ENCODE results near the gene RASGRP1.

The RASGRP1 gene

GRCh38 chr15:38565287-38565670 lies 665 bp upstream of the RASGRP1 start:
- DNase-seq, result no peak

DNA sequence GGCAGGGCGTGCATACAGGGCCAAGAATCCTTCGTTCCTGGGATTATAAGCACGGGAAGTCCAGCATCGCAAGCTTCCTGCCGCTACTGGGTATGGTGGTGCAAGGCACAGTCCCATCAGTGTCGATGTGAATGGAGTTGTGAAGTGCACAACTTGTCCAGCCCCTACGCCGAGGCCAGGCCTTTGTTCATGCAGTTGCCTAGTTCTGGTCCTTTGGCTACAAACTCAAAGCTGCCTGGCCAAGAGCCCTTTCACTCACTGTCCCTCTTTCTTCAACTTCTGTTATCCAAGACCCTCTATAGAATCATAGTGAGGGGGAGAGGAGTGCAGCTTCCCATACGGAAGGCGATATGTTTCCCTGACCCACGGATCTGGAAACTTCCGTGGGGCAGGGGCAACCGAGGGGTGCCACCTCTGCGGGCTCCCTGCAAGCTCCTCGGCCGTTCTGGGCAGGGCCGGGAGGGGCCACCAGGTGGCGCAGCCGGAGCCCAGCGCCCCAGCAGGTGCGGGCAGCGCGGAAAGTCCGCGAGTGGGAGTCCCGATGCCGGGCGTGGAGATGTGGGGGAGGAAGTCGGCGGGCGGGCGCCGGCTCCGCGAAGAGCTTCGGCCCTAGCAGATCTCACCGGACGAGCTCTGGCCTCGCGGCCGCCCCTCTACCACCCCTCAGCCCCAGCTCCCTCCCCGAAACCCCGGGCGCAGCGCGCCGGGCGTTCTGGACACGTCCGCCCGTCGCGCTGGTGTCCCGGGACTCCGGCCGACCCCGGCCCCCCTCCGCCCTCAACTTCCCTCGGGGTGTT lies 693 bp downstream of the RASGRP1 start:
- peak; percentile 14 for DNase-seq

GRCh38 chr15:38562278-38562677 lies 2.3 kb downstream of the RASGRP1 start:
- DNase-seq, result no peak

DNA sequence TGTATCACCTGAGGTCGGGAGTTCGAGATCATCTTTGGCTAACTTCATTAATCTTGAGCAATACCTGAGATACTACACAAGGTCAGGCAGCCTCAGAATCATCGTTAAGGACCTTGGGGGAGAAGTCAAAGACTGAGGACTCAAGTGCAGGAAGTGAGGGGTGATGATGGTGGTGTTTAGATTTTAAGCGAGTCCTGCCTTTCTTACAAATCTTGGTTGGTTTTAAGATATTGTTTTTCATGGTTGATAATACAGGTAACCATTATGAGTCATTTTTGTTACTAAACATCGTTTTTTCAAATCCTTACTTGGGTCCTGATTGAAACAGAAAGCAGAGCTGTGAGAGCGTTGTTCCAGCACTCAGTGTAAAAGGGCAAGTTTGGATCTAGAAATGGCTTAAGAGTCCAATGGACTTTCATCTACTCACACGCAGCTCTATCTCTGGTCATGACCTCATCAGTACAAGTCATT lies 4.1 kb downstream of the RASGRP1 start:
- DNase-seq, result no peak

DNA sequence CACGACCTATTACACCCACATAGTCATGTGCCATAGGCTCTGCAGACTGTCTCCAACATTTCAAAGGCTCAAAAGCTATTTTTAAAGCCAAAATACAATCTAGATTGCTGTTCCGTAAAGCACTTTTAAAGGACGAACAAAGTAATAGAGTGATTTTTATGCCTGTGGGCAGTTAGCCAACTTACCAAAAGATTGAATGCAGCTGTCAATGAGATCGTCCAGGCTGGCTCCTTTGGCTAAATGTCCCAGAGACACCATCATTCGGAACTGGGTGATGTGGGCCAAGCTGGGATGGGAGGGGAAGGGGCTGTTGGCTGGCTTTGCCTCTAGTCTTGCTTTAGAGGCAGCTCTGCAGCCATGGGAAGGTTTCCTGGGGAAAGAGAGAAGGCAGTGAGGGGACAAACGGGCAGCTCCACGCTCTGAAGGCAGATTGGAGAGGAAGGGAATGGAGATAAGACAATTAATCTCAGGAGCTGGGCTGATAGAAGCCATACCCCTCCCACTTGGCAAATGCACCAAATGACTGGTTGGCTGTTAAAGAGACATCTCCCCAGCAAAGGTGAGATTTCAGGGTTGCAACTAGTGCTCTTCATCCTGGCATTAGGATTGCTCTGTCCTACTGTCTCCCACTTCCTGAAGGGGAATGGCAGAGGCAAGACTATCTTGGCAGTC lies 4.8 kb downstream of the RASGRP1 start:
- DNase-seq, result no peak

- no peak for DNase-seq
Measured at GRCh38 chr15:38559131-38559530, 5.5 kb downstream of the RASGRP1 start.

GRCh38 chr15:38558372-38559059 lies 6.1 kb downstream of the RASGRP1 start:
- DNase-seq, result no peak

DNA sequence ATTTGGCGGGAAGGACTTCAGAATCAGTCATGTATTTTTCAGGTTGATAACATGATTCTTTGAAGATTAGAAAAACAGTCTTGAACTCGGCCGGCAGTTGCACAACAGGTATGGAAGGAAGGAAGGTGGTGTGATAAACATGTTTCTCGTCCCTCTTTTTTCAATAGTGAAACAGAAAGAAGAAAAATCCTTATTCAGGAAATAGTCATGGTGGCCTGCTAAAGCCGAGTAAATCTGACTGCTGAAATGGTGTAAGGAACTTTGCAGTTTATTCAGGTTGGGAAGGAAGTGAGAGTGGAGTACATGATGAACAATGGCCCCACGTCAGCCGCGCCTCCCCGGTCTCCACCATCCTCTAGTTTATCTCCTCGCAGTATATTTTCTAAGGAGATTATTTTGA lies 6.7 kb downstream of the RASGRP1 start:
- DNase-seq, result no peak

- no peak for DNase-seq
Measured at GRCh38 chr15:38555686-38556334, 8.8 kb downstream of the RASGRP1 start.

GRCh38 chr15:38554354-38554753 lies 10.3 kb downstream of the RASGRP1 start:
- DNase-seq, result no peak

DNA sequence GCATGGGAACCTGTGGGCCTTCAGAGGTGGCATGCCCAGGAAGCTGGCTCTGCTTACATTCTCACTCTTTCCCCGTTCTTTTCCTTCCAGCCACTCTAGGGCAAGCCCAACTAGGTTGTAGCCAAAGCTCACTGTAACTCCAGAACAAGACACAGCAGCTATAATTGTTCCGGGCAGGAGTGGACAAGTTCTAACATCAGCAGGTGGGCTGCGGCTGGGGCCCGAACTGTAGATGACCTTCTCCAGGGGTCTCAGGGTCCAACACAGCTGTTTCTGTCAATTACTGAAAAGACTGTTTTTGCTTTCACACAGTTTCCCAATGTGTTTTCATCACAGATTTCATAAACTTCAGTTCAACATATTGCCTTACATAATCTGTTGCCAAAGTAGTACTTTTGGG lies 11.5 kb downstream of the RASGRP1 start:
- DNase-seq, result no peak

DNA sequence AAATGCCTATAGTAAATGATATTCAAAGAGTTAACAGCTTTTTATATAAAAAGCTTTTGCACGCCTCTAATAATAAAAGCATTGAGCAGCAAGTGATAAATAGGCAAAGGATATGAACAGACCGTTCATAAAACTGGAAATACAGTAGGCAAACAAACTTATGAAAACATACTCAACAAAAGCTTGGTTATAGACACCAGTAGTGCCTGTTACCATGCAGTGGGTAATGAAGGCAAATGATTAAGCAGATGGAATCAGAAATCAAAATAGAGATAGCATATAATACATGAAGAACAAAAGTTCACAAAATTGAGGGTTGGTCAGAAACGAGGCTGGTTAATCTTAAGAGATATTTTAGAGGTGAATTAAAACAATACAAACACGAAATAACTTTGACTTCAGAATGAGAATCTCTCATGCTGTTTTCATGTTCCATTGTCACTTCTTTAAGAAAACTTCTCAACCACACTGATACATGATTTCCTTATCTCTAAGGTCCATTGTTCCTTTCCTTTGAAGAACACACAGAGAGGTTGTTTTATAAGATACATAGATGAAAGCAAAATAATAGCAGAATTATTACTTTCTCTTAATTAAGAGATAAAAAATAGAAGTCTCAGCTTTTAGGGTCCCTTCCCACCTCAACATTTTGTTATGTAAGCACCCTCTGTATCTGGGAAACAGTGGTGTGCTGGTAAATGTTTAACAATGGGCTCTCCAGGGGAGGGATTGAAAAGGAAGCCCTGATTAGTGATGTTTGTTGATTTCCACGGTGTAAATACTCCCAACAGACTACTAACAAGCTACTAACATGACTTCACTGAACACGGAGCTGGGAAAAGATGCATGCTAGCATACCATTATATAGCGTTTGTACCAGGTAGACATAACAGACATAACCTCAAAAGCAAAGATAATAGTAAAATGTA lies 12.6 kb downstream of the RASGRP1 start:
- no peak for DNase-seq

DNA sequence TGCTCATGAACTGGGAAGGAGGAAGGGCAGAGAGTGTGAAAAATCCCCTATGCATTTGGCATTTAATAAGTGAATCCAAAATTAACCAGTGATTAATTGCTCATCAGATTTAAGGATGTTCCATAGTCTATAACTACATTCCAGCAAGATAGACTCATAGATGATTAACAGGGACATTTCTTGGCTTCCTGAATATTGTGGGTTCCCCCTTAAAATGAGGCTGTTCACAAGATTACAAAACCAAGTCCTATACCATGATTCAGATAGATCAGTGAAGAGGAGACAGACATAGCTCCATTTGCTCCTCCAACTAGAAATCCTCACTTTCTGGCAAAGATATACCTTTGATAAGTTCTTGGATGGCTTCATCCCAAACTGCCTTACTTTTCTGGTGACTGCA lies 15.4 kb downstream of the RASGRP1 start:
- no peak for DNase-seq

- DNase-seq, result no peak
Measured at GRCh38 chr15:38547255-38547997, 17.2 kb downstream of the RASGRP1 start.

DNA sequence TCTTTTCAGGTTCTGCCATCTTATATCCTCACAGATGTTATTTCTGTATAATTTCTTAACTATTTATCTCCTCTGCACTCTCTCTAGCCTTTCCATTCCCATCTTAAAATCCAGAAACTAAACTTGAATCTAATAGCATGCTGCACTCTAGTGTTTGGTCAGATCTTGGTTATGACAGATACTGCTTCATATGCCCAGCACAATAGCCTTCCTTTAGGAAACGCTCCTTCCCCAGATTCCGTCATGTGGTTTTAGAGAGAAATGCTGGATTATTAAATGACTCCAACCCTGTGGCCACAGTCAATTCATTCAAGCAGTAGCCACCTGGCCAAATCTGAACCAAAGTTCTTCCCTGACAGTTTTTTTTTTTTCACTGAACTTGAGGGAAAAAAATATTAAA lies 19.4 kb downstream of the RASGRP1 start:
- DNase-seq, result no peak

DNA sequence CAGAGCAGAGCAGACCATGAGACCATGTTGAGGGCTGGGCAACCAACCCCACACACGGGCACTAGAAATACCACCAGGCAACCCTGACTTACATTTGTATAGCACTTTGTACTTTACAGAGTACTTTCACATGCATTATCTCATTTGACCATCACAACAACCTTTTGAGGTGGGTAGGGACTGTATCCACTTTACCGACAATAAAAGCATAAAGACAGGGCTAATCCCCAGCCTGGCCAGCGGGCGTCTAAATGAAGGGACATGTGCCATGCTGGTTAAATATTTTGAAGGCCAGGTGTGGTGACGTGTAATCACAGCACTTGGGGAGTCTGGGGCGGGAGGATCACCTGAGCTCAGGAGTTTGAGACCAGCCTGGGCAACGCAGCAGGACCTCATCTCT lies 23.6 kb downstream of the RASGRP1 start:
- no peak for DNase-seq

DNA sequence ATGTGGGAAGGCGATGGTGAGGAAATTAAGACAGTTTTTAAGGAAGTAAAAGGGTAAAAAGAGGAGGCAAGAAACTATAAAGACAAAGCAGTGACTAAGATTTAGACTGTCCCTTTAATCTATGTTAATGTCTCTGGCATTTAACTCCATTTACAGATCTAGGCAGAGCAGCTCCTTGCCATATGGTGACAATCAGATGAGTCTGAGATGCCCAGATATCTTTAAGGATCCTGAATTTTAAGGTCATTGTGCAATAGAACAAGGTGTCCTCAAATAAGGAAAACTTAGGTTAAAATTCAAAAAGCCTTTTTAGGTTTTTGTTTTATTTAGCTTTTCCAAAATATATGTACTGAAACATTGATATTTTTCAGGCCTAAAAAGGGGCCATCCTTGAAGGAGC lies 24.1 kb downstream of the RASGRP1 start:
- DNase-seq, result no peak

DNA sequence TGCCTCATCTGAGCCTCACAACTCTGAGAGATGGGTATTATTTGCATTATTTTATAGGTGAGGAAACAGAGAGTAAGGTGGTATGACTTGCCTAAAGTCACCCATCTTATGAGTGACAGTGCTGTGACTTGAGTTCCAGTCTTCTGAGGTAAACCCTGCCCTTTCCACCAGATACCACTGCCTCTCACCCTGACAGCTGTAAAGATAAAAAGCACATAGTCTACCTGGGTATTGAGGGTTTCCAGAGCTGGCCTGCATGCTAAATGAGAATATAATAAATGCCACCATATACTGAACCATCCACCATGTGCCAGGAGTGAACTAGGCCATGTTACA lies 25.6 kb downstream of the RASGRP1 start:
- no peak for DNase-seq

DNA sequence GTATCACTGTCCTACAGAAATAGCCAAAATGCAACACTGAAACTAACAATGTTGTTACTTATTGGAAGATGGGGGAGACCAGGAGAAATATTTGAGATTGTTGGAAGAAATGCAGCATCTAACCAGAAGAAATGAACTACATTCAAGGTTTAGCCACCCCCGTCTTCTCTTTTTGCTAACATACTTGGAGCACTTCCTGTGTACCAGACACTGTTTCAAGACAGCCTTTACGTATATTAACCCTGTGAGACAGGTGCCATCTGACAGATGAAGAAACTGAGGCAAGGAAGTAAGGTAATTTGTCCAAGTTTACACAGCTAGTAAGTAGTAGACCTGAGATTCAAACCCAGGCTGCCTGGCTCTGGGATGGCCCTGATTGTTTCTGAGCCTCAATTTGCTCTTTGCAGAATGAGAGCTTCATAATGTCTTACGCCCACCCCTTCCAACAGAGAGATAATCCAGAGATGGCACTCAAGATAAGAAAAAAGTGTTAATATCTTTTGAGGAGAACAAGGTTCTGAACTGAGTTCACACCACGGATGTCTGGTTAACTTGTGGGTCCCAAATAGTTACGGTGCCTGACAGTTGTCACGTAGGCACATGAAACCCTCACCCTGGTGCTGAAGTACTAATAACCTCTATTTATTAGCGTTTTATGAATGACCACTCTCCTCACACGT lies 26.1 kb downstream of the RASGRP1 start:
- DNase-seq, result no peak

- no peak for DNase-seq
Measured at GRCh38 chr15:38536201-38536676, 28.4 kb downstream of the RASGRP1 start.
